HG03354 (cell line): Measurements from ENCODE around the gene FOXE3.

ENCODE experiments used
- ATAC-seq: cut with Tn5 transposase; IDR thresholded peaks from one replicate; pipeline ENCODE4 v1.9.1; 2021; ENCODE audit warnings: mild to moderate bottlenecking; ENCODE audit not compliant: unreplicated experiment, poor library complexity, severe bottlenecking

FOXE3 gene

GRCh38 chr1:47433037-47433421 lies 16.9 kb downstream of the FOXE3 start:
- ATAC-seq, result no peak

DNA sequence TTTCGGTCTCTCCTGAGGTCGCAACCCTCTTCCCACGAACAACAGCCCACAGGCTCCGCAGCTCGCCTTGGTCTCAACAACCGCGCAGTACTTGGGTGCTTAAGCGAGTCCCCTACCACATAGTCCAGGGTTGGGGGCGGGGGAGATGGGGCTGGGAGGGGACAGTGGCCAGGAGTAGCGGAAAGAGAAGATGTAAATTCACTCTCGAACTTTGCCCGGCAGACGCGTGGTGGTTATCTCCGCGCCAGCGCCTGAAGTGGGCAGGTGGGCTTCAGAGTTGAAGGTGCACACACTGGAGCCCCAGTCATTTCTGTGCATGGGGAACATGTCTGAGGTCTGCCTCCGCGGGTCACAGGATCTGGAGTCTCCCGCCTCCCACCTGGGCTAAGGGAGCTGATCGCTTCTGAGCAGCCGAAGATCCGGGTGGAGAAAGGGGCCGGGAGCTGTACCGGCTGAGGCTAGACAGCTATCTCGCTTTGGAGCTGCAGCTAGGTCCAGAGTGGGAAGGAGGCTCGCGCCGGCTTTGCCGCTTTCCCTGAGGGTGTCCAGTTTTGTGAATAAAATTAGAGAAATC lies 17.5 kb downstream of the FOXE3 start:
- no peak for ATAC-seq

DNA sequence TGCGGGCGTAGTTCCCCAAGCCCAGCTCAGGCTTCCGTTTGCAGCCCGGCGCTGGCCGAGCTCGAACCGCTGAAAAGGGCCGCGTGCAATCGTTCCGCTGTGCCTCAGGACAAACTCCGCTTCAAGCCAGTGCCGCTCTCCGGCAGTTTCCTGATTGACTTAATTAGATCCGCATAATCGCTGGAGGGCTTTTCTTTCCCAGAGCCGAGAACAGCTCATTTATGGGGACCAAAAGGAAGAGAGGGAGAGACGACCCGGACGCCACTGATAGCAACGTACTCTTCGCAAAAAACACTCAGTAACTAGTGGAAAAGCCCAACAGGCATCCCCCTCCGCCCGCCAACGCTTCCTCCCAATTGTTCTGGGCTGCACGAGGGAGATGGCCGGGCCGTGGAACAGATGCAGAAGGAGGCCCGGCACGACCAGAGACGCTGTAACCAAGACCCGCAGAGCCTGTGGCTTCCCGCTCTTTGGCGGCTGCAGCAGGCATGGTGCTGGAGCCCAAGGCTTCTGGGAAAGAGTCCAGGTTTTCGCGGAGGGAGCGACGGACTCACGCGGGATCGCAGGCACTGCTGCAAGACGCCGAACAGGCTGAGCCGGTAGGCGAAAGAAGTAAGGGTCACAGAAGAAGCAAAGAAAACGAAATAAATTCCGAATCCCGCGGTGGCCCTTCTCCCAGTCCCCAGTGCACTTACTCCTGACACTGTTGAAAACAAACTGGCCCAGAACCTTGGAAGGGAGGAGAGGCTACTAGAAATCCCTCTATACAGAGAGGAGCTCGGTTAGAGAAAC lies 18.2 kb downstream of the FOXE3 start:
- ATAC-seq, result no peak

GRCh38 chr1:47435506-47436303 lies 19.6 kb downstream of the FOXE3 start:
- no peak for ATAC-seq

GRCh38 chr1:47436304-47436978 lies 20.4 kb downstream of the FOXE3 start:
- ATAC-seq, result peak; percentile 48

DNA sequence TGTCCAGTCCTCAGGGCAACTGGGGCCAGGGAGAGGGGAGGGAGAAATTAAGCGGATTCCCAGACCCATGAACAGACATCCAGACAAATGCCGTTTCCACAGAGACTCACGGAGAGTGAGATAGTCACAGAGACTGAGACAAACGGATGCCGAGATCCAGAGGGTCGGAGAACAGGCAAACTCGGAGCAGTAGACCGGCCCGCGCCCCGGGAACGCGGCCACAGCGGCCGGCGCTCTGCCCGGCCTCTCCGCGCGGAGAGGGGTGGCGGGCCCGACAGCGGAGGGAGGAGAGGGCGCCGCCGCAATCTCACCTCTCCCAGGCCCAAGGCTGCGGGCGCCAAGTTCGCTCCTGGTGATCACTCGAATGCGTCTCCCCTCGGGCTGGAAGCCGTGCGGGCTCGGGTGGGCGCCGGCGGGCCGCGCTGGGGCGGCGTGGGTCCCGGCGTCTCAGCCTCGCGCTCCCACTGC lies 20.9 kb downstream of the FOXE3 start:
- peak; percentile 23 for ATAC-seq

- peak; percentile 83 for ATAC-seq
Measured at GRCh38 chr1:47437447-47438164, 21.5 kb downstream of the FOXE3 start, which contains the start of gene FOXD2. FOXD2 (plus strand) TSS chr1:47438044; CDS start chr1:47438136, 92 bp downstream.

DNA sequence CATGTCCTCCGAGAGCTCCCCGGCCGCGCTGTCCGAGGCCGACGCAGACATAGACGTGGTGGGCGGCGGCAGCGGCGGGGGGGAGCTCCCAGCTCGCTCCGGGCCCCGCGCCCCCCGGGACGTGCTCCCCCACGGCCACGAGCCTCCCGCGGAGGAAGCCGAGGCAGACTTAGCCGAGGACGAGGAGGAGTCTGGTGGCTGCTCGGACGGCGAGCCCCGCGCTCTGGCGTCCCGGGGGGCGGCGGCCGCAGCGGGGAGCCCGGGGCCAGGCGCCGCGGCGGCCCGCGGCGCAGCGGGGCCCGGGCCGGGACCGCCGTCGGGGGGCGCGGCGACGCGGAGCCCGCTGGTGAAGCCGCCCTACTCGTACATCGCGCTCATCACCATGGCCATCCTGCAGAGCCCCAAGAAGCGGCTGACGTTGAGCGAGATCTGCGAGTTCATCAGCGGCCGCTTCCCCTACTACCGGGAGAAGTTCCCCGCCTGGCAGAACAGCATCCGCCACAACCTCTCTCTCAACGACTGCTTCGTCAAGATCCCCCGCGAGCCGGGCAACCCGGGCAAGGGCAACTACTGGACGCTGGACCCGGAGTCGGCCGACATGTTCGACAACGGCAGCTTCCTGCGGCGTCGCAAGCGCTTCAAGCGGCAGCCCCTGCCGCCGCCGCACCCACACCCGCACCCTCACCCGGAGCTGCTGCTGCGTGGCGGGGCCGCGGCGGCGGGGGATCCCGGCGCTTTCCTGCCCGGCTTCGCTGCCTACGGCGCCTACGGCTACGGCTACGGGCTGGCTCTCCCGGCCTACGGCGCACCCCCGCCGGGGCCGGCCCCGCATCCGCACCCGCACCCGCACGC lies 22.3 kb downstream of the FOXE3 start:
- ATAC-seq, result no peak

DNA sequence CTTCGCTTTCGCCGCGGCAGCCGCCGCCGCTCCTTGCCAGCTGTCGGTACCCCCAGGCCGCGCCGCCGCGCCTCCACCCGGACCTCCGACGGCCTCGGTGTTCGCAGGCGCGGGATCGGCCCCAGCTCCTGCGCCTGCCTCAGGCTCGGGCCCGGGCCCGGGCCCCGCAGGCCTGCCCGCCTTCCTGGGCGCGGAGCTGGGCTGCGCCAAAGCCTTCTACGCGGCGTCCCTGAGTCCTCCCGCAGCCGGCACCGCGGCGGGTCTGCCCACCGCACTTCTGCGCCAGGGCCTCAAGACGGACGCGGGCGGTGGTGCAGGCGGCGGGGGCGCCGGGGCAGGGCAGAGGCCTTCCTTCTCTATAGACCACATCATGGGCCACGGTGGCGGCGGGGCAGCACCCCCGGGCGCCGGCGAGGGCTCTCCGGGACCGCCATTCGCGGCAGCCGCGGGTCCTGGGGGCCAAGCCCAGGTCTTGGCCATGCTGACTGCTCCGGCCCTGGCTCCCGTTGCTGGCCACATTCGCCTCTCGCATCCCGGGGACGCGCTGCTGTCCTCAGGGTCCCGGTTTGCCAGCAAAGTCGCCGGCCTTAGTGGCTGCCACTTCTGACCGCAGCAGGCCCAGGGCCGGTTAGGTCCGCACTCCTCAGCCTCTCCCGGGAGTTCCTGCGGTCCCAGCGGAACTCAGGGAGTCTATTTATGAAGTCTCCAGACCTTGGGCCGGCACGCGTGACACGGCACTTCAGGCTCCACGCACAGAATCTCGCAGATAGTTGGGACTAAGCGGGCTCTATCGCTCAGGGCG lies 23.1 kb downstream of the FOXE3 start:
- no peak for ATAC-seq

DNA sequence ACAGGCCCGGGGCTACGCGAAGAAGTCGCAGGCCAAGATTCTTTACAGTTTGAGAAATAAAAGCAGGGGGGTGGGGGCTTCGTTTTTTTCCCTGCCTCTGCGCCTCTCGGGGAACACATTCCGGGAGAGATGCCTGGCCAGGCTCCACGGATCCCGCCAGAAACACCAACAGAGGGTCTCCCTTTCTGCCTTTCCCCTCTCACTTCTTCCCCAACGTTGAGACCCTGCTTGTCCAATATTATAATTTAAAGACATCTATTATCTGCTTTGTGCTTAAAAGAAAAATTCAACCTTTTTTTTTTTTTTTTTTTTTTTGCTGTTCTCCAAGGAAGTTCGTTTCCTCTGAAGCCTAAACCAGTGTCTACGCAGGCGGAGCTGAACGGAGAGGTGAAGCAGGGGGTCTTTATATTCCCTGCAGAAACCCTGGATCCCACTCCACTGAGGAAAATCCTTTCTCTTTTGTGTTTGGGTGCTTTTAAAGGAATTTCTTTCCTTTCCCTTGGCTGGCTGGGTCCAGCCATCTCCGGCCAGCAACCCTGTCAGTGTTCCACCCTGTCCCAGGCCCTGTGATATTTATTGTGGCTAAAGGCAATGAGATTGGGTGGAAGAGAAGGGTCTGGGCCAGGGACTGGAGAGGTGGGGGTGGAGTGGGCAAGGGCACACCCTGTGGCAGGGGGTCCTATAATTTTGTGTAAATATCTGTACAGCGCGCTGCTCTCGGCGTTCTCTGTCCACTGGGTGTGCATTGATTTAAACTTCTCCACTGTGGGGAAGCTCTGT lies 23.9 kb downstream of the FOXE3 start:
- no peak for ATAC-seq

- no peak for ATAC-seq
Measured at GRCh38 chr1:47440599-47441081, 24.6 kb downstream of the FOXE3 start.

- ATAC-seq, result no peak
Measured at GRCh38 chr1:47441450-47442106, 25.5 kb downstream of the FOXE3 start.

DNA sequence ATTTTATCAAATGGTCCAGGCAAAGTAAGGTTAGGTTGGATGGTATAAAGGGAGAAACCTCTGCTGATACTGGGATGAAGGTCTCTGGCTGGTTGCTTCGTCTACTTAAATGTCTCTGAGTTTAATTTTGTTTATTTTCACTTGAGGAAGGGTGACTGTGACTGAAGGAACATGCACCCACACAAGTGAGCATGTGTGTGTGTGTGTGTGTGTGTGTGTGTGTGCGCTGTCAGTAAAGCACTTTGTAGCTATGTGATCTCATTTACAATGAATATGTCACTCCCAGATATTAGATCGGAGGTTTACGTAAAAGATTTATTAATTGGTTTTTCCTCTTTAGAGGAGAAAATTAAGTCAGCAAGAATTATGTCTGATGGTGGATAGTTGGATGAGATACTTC lies 26.1 kb downstream of the FOXE3 start:
- no peak for ATAC-seq

DNA sequence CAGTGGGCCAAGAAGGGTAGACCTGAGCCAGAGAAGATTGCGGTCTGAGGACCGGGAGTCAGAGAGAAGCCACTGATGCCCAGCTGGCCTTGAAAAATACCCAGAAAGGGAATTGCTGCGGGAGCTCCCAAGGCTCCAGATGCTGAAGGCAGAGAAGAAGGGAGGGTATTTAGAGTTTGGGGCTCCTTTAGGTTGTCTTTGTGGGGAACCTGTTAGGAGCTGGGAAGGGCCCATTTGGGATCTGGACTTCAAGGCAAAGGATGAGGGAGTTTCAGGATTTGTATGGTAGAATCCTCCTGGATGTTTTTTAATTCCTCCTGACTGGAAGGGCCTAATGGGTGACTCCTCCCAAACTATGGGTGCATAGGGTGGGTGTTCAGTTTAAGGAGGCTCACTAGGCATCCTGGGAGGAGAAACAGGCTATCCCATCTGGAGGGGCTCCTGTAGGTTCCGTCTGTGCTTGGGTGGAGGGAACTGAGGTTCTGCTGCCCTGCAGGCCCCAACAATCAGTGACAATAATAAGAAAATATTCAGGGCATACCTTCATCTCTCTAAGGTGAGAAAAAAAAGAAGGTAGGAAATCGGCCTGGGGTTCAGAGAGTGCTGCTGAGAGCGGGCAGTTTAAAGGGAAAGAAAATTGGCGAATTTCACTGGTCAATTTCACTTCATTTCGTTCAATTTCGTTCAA lies 26.9 kb downstream of the FOXE3 start:
- no peak for ATAC-seq

DNA sequence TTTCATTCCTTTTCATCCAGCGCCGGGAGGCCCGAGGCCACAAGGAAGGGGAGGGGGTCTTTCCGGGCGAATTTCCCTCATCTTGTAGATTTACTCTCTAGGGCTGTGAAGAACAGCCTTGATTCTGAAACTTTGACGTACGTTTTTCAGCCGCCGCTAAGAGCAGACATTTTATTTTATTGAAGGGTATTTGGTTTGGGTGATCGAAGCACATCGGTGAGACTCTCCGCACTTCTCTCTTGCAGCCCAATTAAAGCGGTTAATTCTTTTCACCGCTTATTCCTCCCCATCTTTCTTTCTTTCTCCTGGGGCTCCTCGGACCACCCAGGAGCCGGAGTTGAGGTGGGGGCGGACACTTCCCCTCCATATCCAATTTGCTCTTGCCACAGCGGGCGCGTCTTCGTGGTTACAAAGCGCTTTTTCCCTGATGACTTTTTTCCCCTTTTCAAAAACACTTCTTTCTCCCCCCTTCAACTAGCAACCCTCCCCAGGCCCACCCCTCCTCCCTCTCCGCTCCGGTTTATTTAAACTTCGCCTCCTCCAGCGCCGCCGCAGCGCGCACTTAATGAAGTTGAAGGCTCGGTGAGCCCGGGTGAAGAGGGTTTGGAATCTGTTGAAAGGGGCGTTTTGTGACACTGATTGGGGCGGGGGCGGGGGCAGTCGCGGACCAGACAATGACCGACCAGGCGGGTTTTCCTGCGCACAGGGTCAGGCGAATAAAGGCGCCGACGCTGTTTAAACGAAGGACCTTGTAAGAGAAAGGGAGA lies 27.6 kb downstream of the FOXE3 start:
- ATAC-seq, result no peak
